Measurements from ENCODE around the gene FER. TPM values are rescaled to one million over a fixed set of nuclear protein-coding genes. Genes with fewer than 3 reads are reported as not detected.
A peak's percentile ranks its signal among the peaks of the same experiment; 100 is the strongest.

Gene FER
- total and polyA plus RNA-seq, 8 donors = 1.4 to 15.3 (median 6.2) TPM

DNA sequence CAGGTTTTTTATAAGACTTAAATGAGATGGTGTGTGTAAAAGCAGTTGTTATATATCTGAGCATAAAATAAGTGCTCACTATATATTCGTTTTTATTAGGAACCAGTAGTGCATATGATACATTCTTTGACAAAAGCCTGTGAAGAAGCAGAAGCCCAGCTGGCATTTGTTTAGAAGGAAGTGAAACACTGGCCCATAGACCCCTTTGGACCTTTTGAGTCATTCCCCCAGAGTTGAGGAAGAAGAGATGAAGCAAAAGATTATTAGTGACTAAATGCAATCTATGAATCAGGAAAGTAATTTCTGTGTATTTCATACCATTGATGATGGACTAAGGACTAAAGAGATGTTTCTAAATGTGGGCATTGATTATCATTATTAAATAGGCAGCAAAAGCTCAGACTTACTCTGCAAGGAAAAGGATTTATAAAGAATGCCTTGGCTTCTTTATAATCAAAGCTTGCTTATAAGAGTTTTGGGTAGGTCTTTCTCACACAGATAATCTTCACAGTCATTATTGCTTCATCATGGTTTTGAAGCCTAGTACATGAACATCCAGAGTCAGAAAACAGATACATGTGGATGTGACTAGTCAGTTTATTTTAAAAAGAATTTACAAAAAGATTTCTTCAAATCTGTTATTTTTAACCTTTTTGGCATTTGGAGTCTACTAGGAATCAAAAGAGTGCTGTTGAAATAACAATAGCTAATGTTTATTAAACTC lies 16.9 kb upstream of the FER start:
- H3K27ac ChIP-seq = no peak overlapping the region
- H3K9me3 ChIP-seq = no peaks in the 10 kb centered on the region
- DNase-seq = no peak
- H3K36me3 ChIP-seq = no peaks in the 10 kb centered on the region
- ATAC-seq = no peak
- H3K4me3 ChIP-seq = no peak overlapping the region
- FAIRE-seq = no peak
- intact Hi-C loops (cut with DNase I) = no loop called here
- 48 to 73% methylated on average over 1 of the region's 1 CpG for WGBS, 2 donors
- H3K4me1 ChIP-seq = peaks cover 0 to 2% (median 0%) of the 10 kb centered on the region in 3 donors
- TF ChIP-seq, protein P1, sequence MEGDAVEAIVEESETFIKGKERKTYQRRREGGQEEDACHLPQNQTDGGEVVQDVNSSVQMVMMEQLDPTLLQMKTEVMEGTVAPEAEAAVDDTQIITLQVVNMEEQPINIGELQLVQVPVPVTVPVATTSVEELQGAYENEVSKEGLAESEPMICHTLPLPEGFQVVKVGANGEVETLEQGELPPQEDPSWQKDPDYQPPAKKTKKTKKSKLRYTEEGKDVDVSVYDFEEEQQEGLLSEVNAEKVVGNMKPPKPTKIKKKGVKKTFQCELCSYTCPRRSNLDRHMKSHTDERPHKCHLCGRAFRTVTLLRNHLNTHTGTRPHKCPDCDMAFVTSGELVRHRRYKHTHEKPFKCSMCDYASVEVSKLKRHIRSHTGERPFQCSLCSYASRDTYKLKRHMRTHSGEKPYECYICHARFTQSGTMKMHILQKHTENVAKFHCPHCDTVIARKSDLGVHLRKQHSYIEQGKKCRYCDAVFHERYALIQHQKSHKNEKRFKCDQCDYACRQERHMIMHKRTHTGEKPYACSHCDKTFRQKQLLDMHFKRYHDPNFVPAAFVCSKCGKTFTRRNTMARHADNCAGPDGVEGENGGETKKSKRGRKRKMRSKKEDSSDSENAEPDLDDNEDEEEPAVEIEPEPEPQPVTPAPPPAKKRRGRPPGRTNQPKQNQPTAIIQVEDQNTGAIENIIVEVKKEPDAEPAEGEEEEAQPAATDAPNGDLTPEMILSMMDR (IDR thresholded peaks at IDR 0.05) = no peak
- no peaks in the 10 kb centered on the region for H3K27me3 ChIP-seq

DNA sequence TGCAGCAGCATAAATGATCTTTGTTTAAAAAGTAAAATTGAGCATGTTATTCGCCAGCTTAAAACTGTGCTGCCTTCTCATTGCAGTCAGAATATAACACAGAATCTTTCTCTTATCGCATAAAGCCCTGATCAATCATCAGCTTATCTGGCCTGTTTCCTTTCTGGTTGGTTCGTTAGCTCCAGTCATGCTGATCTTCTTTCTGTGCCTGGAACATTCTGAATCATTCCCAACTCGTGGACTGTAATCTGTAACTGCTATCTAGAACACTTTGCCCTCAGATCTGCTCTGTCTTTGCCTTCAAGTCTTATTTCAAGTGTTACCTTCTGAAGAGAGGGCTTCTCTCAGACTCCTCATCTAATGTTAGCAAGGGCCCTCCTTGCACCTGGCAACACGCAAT lies 11.9 kb upstream of the FER start:
- ATAC-seq = peak in 3 of 4 donors; percentile 64 to 83 (median 82)
- DNase-seq = no peak
- no peak for FAIRE-seq

DNA sequence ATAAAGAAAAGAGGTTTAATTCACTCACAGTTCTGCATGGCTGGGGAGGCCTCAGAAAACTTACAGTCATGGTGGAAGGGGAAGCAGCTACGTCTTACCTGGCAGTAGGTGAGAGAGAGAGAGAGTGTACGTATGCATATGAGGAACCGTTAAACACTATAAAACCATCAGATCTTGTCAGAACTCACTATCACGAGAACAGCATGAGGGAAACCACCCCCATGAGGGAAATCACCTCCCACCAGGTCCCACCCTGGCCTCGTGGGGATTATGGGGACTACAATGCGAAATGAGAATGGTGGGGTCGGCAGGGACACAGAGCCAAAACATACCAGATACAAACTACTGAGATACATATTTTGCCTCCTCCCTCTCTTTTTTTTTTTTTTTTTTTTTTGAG lies 10.8 kb upstream of the FER start:
- no peak overlapping the region for H3K4me3 ChIP-seq
- intact Hi-C loops (cut with DNase I) = no loop called here
- no peaks in the 10 kb centered on the region for H3K27me3 ChIP-seq
- no peak for ATAC-seq
- DNase-seq = no peak
- no peaks in the 10 kb centered on the region for H3K36me3 ChIP-seq
- no peak overlapping the region for H3K27ac ChIP-seq
- TF ChIP-seq, protein P1 (IDR thresholded peaks at IDR 0.05) = no peak
- H3K4me1 ChIP-seq = peaks cover 0 to 6% (median 0%) of the 10 kb centered on the region in 3 donors
- H3K9me3 ChIP-seq = no peaks in the 10 kb centered on the region
- 85 to 86% methylated on average over 7 of the region's 7 CpGs for WGBS, 2 donors
- no peak for FAIRE-seq

More for the DNA sequence above, 11.9 kb upstream of the FER start:
- intact Hi-C loops (cut with DNase I) = no loop called here
- TF ChIP-seq, protein P1 (IDR thresholded peaks at IDR 0.05) = no peak
- H3K36me3 ChIP-seq = no peaks in the 10 kb centered on the region
- no peaks in the 10 kb centered on the region for H3K9me3 ChIP-seq
- peak overlapping the region in 2 of 4 donors; percentile 33 to 36 for H3K27ac ChIP-seq
- H3K27me3 ChIP-seq = no peaks in the 10 kb centered on the region
- WGBS, 2 donors = 19 to 21% methylated on average over 5 of the region's 5 CpGs
- peaks cover 0 to 6% (median 0%) of the 10 kb centered on the region in 3 donors for H3K4me1 ChIP-seq
- no peak overlapping the region for H3K4me3 ChIP-seq

DNA sequence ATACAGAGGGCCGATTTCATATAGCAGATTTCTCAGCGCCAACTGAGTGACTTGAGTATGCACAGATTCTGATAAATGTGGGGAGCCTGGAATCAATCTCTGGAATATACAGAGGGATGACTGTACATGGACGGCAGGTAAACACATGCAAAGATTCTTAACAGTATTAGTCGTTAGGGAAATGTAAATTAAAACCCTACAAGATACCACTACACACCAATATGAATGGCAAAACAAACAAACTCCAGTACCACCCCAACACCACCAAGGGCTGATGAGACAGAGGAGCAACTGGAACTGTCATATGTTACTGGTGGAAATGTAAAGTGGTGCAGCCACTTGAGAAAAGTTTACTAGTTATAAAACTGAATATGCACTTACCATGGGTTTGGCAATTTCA lies 8.3 kb upstream of the FER start:
- no peak for DNase-seq
- Histone ChIP-seq H3K27ac (no peak overlapping the region), H3K36me3 (no peaks in the 10 kb centered on the region), H3K4me3 (no peak overlapping the region), H3K27me3 (no peaks in the 10 kb centered on the region), H3K9me3 (no peaks in the 10 kb centered on the region), H3K4me1 (peaks cover 0 to 6% (median 0%) of the 10 kb centered on the region in 3 donors)
- 78 to 82% methylated on average over 4 of the region's 4 CpGs for WGBS, 2 donors
- intact Hi-C loops (cut with DNase I) = no loop called here
- no peak for ATAC-seq
- no peak for FAIRE-seq
- TF ChIP-seq, protein P1 (IDR thresholded peaks at IDR 0.05) = no peak

DNA sequence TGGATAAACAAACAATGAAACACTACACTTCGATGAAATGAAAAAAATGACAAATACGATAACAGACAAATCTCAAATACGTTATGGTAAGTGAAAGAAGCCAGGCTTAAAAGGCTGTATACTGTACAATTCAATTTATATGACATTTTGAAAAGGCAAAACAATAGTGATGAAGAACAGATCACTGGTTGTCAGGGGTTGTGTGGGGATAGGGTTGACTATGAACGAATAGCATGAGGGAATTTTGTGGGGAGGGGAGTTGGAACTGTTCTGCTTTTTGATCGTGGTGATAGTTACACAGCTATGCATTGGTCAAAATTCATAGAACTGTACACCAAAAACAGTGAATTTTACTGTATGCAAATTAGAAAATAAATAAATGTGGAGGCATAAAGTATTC lies 7.8 kb upstream of the FER start:
- Histone ChIP-seq H3K36me3 (no peaks in the 10 kb centered on the region), H3K4me1 (peaks cover 0 to 6% (median 0%) of the 10 kb centered on the region in 3 donors), H3K4me3 (no peak overlapping the region), H3K27me3 (no peaks in the 10 kb centered on the region), H3K9me3 (no peaks in the 10 kb centered on the region), H3K27ac (no peak overlapping the region)
- intact Hi-C loops (cut with DNase I) = no loop called here
- ATAC-seq = no peak
- 47 to 54% methylated on average over 5 of the region's 5 CpGs for WGBS, 2 donors
- TF ChIP-seq, protein P1 (IDR thresholded peaks at IDR 0.05) = no peak
- no peak for DNase-seq
- no peak for FAIRE-seq

Measured in pancreas (tissue), 10 donors.